ENCODE data around the gene TEPSIN.

DNA sequence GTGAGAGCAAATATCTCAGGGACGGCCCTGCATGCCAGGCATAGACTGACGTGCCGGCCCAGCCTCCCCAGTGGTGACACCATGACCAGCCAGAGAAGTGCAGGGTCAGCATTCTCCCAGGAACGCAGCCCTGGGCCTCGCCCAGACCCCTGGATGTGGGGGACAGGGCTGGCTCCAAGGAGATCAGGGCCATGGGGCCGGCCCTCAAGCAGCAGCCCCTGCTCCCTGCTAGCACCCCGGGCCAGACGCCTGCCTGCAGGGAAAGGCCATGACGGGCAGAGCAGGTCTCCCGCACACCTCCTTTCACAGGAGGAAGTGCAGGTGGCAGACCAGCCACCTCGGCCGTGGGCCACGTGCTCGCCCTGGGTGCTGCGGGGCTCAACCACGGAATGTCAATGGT, 9.8 kb upstream of the TEPSIN start:
- TF ChIP-seq, protein P1, sequence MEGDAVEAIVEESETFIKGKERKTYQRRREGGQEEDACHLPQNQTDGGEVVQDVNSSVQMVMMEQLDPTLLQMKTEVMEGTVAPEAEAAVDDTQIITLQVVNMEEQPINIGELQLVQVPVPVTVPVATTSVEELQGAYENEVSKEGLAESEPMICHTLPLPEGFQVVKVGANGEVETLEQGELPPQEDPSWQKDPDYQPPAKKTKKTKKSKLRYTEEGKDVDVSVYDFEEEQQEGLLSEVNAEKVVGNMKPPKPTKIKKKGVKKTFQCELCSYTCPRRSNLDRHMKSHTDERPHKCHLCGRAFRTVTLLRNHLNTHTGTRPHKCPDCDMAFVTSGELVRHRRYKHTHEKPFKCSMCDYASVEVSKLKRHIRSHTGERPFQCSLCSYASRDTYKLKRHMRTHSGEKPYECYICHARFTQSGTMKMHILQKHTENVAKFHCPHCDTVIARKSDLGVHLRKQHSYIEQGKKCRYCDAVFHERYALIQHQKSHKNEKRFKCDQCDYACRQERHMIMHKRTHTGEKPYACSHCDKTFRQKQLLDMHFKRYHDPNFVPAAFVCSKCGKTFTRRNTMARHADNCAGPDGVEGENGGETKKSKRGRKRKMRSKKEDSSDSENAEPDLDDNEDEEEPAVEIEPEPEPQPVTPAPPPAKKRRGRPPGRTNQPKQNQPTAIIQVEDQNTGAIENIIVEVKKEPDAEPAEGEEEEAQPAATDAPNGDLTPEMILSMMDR (IDR thresholded peaks at IDR 0.05) = no peak
- no peak for TF ChIP-seq ZFX (IDR thresholded peaks at IDR 0.05; ENCODE audit: borderline replicate concordance)
